Muscle layer of duodenum (tissue), 2 donors: ENCODE measurements around the gene TMEM207.
"Not testable (repeated sequence)": the region's sequence is repeated elsewhere in the genome, so short reads cannot be mapped to it uniquely, and the experiment has no call there.

Experiments
- H3K27ac ChIP-seq: one replicate; pipeline ENCODE4 v1.7.0; 2013; ENCODE audit warnings: mild to moderate bottlenecking, low read length
- H3K27me3 ChIP-seq: one replicate; pipeline ENCODE4 v1.7.0; 2013; ENCODE audit warnings: low read depth, mild to moderate bottlenecking, control low read depth, low read length
- H3K36me3 ChIP-seq, 2 donors: one replicate each; pipeline ENCODE4 v1.7.0; 2013; ENCODE audit warnings: low read length in 2 of 2, control low read depth in 1 of 2, mild to moderate bottlenecking in 1 of 2; ENCODE audit not compliant: insufficient read depth in 2 of 2, control insufficient read depth in 1 of 2
- H3K4me1 ChIP-seq, 2 donors: one replicate each; pipeline ENCODE4 v1.7.0; 2013; ENCODE audit warnings: low read length in 2 of 2, mild to moderate bottlenecking in 2 of 2, control low read depth in 1 of 2, moderate library complexity in 1 of 2; ENCODE audit not compliant: insufficient read depth in 2 of 2, control insufficient read depth in 1 of 2
- H3K4me3 ChIP-seq, 2 donors: one replicate each; pipeline ENCODE4 v1.7.0; 2013; ENCODE audit warnings: low read length in 2 of 2, low read depth in 1 of 2, mild to moderate bottlenecking in 1 of 2
- H3K9me3 ChIP-seq, 2 donors: one replicate each; pipeline ENCODE4 v1.7.0; 2013; ENCODE audit warnings: low read length in 2 of 2, control low read depth in 1 of 2, mild to moderate bottlenecking in 1 of 2; ENCODE audit not compliant: control insufficient read depth in 1 of 2
- donor health status: healthy.

Gene TMEM207

DNA sequence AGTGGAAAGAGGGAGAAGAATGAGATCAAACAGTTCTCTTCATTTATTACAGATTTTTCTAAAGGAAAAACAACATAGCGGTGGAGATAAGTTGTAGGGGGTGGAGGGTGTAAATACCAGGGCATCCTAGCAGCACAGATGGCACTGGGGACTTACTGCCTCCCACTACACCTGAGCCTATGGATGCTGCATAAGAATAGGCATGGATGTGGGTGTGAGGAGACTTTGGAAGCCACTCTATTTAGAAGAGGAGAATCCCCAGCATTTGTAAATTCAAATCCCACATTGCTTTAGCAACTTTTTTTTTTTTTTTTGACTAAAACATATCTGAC, 36.8 kb upstream of the TMEM207 start:
- Histone ChIP-seq H3K4me1 (no peaks in the 10 kb centered on the region), H3K36me3 (no peaks in the 10 kb centered on the region), H3K9me3 (no peaks in the 10 kb centered on the region), H3K4me3 (no peak overlapping the region), H3K27me3 (no peaks in the 10 kb centered on the region), H3K27ac (no peak overlapping the region)

DNA sequence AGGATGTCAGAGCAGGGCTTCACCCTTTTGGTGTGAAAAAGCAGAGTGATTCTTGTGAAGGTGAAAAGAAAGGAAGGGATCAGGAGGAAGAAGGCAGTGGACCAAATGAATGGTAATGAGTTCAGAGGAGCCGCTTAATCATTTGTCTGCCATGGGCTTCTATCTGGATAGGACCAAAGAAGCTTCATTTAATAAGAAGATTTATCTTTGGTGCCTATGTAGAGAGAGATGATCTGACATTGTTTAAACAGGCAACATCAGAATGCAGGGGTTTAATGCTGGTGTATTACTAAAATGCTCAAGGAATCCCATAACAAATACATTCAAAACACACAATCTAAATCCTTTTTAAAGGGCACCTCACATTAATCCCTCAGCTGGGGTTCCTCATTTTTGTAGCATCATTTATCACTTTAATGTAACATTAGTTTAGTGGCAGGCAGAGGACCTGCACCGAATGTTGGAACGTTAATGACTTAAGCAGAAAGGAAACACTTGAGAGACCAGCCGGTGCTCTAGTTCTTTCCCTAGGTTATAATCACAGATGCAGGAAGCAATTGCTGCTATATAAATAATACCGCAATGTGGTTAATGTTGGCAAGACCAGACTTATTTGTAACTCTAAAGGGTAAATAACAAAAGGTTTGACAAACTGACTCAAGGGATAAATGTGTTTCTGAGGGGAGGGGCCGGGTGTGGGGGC, 36.3 kb upstream of the TMEM207 start:
- Histone ChIP-seq H3K4me1 (no peaks in the 10 kb centered on the region), H3K4me3 (no peak overlapping the region), H3K36me3 (no peaks in the 10 kb centered on the region), H3K27ac (no peak overlapping the region), H3K9me3 (no peaks in the 10 kb centered on the region), H3K27me3 (no peaks in the 10 kb centered on the region)

DNA sequence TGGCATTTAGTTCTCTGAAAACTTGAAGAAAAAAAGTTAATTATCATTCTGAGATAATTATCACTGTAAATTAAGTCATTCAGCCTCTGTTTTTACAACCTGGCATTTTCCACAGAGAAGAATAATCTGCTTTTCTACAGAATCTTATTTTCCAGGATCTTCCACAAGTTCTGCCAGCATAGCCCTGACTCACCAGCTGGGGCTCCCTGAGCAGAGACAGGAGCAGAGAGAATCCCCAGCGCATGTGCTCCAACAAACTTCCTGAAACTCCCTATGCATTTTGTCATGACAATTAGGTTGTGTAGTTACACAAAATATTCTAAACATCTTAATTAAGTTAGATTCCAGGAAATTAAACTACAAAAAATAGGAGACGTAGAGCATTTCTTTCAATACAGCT, 32.1 kb upstream of the TMEM207 start:
- Histone ChIP-seq H3K36me3 (no peaks in the 10 kb centered on the region), H3K4me3 (no peak overlapping the region), H3K9me3 (no peaks in the 10 kb centered on the region), H3K27me3 (no peaks in the 10 kb centered on the region), H3K27ac (no peak overlapping the region), H3K4me1 (no peaks in the 10 kb centered on the region)

DNA sequence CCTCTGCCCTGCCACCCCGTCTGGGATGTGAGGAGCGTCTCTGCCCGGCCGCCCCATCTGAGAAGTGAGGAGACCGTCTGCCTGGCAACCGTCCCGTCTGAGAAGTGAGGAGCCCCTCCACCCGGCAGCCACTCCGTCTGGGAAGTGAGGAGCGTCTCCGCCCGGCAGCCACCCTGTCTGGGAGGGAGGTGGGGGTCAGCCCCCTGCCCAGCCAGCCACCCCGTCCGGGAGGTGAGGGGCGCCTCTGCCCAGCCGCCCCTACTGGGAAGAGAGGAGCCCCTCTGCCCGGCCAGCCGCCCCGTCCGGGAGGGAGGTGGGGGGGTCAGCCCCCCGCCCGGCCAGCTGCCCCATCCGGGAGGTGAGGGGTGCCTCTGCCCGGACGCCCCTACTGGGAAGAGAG, 23.6 kb upstream of the TMEM207 start:
- H3K27me3 ChIP-seq, H3K9me3 ChIP-seq: not testable (repeated sequence)

DNA sequence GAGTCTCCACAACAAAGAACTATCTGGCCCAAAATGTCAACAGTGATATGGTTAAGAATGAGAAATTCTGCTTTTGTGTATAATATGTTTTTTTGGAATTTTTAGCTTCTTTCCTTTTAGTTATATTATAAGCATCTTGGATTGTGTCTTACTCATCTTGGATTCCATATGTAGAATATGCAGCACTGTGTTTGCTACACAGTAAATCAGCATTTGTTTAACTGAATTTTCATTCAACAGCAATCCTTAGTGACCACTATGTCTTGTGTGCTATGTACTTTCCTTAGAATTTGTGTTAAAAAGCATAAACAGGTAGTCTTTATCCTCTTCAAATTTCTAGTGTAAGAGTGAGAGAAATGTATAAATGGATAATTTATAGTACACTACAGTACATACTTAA, 18.2 kb upstream of the TMEM207 start:
- Histone ChIP-seq H3K4me3 (no peak overlapping the region), H3K27me3 (no peaks in the 10 kb centered on the region), H3K9me3 (peaks cover 0 to 3% of the 10 kb centered on the region in 2 donors), H3K27ac (no peak overlapping the region), H3K4me1 (no peaks in the 10 kb centered on the region), H3K36me3 (no peaks in the 10 kb centered on the region)

More for the DNA sequence above, 23.6 kb upstream of the TMEM207 start:
- H3K4me3 ChIP-seq, H3K36me3 ChIP-seq, H3K27ac ChIP-seq, H3K4me1 ChIP-seq: not testable (repeated sequence)

DNA sequence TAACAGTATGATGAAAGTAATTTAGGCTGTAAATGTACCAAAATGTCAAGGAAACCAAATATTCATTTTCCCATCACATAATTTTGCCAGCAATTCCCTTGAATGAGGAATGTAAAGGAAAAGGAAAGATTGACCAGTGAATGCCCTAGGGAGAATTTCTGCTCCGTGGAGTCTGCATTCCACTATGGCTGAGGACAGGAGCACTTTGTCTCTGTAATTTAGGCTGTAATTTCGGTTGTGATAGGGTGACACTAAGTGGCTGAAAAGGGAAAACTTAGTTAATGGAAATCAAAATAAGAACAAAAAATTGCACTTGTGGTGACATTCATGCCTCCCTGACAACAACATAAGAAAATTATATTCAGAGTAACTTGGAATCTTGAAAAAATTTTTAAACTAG, 8.3 kb upstream of the TMEM207 start:
- Histone ChIP-seq H3K27ac (no peak overlapping the region), H3K4me3 (no peak overlapping the region), H3K36me3 (no peaks in the 10 kb centered on the region), H3K27me3 (no peaks in the 10 kb centered on the region), H3K4me1 (no peaks in the 10 kb centered on the region), H3K9me3 (no peaks in the 10 kb centered on the region)

DNA sequence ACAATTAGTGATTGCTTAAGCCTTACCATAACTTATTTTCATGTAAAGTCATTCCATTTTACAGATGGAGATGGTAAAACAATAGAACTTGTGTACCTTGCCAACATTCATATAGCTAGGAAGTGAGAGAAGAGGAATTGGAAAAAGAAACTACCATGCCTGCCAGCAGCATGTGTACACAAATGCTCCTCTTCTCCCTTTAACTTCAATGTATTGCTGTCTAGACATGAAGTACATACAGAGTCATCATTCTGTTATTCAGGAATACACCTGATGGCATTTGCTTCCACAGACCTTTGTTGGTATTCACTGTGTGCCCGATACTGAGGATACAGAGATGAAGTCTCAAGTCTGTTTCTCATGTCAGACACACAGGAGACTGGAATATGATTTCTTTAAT, 7.1 kb upstream of the TMEM207 start:
- no peak overlapping the region for H3K4me3 ChIP-seq
- H3K27me3 ChIP-seq, result no peaks in the 10 kb centered on the region
- H3K36me3 ChIP-seq, result no peaks in the 10 kb centered on the region
- no peaks in the 10 kb centered on the region for H3K9me3 ChIP-seq
- H3K4me1 ChIP-seq, result no peaks in the 10 kb centered on the region
- H3K27ac ChIP-seq, result no peak overlapping the region

DNA sequence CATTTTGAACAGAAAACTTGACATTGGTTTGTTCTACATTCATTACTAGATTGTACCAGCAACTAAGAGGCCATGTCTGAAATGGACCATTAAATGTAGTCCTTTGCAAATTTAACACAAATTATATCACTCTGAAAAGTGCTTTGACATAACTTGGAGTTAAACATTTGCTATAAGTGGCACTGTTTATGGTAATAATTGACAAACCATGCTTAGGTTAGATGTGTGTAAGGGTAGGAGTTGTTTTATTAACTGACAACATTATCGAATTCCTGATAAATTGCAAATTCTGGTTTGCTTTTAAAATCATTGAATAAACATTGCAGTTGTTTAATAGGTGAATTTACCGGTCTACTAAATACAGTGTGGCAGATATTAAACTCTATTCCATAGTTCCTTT, 6.1 kb upstream of the TMEM207 start:
- Histone ChIP-seq H3K4me3 (no peak overlapping the region), H3K4me1 (no peaks in the 10 kb centered on the region), H3K27ac (no peak overlapping the region), H3K36me3 (no peaks in the 10 kb centered on the region), H3K27me3 (no peaks in the 10 kb centered on the region), H3K9me3 (no peaks in the 10 kb centered on the region)

DNA sequence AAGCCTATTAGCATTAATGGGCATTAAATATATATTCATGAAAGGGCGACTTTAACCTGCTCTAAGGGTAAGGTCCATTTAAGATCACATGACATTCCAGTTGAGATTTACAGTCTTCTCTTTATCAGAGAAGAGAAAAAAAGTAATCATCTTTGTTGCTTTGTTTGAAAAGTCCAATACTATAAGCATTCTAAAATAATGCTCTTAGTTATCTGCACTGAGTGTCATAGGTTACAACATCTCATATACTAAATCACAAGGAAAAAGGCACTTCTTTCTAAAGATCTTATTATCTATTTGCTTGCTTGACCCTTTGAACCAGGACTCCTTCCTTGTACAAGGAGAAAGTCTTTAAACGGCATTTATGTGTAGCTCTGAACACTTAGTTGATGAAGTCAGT, 1.4 kb downstream of the TMEM207 start:
- H3K36me3 ChIP-seq, result no peaks in the 10 kb centered on the region
- no peaks in the 10 kb centered on the region for H3K9me3 ChIP-seq
- H3K4me1 ChIP-seq, result no peaks in the 10 kb centered on the region
- H3K27ac ChIP-seq, result no peak overlapping the region
- no peaks in the 10 kb centered on the region for H3K27me3 ChIP-seq
- H3K4me3 ChIP-seq, result no peak overlapping the region

DNA sequence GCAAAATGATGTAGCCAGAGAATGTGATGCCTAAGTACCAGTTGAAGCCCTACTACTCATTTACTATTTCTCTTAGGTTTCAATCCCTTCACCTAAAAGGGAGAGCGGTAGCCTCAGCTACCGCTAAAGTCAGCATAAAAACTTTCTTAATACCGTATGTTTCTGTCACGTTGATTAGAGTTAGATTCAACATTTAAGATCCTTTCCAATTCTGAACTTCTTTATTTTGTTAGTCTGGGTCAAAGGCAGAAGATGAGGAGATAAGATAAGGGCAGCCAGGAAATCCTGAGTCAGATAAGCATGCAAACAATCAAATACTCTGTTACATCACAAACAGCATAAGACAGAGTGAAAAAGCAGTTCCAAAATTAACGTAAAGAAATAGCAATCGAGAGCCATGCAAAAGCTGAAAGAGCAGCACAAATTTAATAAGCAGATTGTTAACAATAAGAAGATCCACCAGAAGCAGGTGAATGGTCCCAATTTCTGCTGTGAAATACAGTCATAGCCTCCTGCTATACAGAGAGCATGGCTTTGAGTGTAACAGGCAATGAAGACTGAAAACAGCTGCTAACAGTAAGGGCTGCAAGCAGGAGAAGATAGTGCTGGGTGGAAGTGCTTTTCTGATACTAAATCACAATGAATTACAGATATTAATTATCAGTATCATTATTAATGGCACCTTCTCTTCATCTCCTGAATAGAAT, 3.0 kb downstream of the TMEM207 start:
- Histone ChIP-seq H3K27me3 (no peaks in the 10 kb centered on the region), H3K4me3 (no peak overlapping the region), H3K36me3 (no peaks in the 10 kb centered on the region), H3K27ac (no peak overlapping the region), H3K4me1 (no peaks in the 10 kb centered on the region), H3K9me3 (no peaks in the 10 kb centered on the region)

DNA sequence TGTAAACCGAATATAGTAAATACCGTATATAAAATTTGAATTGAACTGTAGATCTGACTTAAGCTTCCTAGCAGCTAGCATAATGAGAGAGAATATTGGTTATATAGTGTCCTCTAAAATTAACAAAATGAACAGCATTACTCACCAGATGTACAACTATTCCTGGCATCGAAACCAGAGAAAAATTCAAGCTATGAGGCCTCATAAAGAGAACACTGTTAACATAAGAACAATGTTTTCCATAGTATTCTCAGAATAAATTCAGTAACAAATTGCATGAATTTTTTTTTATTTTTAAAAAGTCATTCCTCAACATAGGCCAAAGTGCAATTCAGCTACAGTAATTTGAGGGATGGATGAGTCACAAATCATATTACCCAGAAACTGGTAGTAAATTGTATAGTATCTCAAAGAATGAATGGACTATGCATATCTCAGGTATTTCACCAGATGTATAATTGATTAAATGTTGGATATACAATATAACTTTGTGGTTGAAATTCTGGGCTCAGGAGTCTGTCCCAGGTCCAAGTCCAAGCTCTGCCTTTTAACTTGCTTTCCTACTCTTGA, 5.0 kb downstream of the TMEM207 start:
- H3K27ac ChIP-seq, result no peak overlapping the region

DNA sequence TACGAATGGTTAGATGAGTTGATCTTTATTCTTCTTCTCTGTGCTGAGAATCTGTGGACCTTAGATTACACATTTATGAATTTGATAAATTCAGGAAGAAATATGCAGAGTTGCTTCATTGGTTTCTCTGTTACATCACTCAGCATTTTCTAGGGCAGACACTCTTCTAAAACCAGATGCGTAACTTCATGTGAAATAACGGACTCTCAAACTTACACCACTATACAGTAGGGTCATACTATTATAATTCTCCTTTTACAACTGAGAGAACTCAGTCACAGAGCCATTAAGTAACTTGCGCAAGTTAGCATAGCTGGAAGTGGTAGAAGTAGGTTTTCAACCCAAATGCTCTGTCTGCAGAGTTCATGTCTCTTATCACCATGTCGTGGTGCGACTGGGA, 5.7 kb downstream of the TMEM207 start:
- Histone ChIP-seq H3K9me3 (no peaks in the 10 kb centered on the region), H3K36me3 (no peaks in the 10 kb centered on the region), H3K4me1 (no peaks in the 10 kb centered on the region), H3K27ac (no peak overlapping the region), H3K4me3 (no peak overlapping the region), H3K27me3 (no peaks in the 10 kb centered on the region)

More for the DNA sequence above, 5.0 kb downstream of the TMEM207 start:
- Histone ChIP-seq H3K27me3 (no peaks in the 10 kb centered on the region), H3K36me3 (no peaks in the 10 kb centered on the region), H3K9me3 (no peaks in the 10 kb centered on the region), H3K4me1 (no peaks in the 10 kb centered on the region), H3K4me3 (no peak overlapping the region)
